NCI-H2227 (cell line): Measurements from ENCODE around the gene THEMIS.
"Not testable (repeated sequence)": the region's sequence is repeated elsewhere in the genome, so short reads cannot be mapped to it uniquely, and the experiment has no call there.

Experiments
- DNase-seq: peaks from one replicate; lab custom pipeline; 2025; ENCODE audit not compliant: unreplicated experiment; lab: John Stamatoyannopoulos, UW

Gene THEMIS

GRCh38 chr6:127807806-127808517, 92.9 kb downstream of the THEMIS start:
- no peak for DNase-seq

- DNase-seq, result no peak
These were observed 104.1 kb downstream of the THEMIS start for GRCh38 chr6:127796713-127797112.

- no peak for DNase-seq
These were observed 106.5 kb downstream of the THEMIS start for GRCh38 chr6:127794405-127794804.

DNA sequence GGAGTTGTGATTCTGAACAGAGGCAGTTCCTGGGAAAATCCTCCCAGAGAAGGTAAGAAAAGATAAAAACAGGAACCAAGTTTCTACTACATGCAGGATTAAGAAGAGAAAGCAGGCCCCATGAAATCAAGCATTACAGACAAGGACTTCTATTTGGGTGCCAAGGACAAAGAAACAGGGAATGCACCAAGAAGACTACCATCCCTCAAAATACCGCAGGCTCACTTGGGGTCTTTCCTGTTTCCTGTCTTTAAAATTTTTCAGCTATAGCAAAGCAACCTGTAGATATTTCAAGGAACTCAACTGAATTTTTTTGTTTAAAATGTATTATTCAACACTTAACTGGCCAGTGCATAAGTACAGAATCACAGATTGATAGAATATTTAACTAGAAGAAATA, 107.5 kb downstream of the THEMIS start:
- no peak for DNase-seq

DNA sequence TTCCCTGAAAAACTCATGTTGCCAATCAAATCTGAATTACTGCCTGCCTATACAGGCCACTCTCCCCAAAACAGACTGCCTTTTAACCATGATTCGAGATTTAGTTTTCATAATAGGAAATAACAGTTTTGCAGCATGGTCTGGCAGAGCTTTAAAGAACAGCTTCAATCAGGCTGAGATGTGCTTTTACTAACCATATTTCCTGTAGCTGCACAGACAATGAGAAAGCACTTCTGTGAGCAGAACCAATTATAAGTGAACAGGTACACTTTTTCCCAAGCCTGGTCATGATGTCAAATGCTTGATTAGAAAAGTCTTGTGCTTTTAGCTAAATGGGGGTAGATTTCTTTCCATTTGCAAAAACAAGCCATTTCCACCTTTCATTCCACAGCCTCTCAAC, 108.2 kb downstream of the THEMIS start:
- no peak for DNase-seq

DNA sequence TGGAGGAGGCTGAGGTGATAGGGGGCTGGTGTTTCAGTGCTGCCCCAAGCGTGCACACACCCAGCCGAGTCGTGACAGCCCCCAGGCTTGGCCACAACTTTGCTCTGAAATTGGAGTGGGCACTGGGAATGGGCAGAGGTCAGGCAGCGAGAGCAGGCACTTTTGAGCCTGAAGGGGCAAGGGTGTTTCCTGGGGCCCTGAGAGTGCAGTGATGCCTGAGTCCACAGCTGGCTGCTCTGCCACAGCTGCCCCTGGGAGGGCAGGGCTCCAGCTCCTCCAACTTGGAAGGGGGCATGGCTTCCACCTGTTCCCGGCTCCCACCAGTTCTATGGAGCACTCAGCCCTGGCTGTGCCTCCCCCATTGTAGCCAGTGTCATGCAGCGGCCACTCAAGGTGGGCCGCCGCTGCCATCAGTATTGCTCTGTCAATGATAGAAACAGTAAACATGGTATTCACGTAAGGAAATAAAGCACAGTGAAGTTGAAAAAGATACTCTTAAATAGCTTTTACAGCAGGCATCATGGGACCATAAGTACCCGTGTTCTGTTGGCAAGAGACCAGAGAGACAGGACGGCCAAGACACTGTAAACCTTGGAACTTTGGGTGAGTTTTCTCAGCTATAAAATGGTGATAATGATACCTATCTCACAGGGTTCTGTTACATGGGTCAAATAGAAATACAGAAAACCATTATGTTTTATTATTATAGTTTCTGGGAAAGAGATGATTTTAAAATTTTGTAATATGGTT, 108.9 kb downstream of the THEMIS start:
- no peak for DNase-seq

GRCh38 chr6:127790571-127790970, 110.3 kb downstream of the THEMIS start:
- no peak for DNase-seq

- no peak for DNase-seq
These were observed 114.7 kb downstream of the THEMIS start for GRCh38 chr6:127786109-127786508.

GRCh38 chr6:127784468-127784867, 116.4 kb downstream of the THEMIS start:
- DNase-seq, result no peak

DNA sequence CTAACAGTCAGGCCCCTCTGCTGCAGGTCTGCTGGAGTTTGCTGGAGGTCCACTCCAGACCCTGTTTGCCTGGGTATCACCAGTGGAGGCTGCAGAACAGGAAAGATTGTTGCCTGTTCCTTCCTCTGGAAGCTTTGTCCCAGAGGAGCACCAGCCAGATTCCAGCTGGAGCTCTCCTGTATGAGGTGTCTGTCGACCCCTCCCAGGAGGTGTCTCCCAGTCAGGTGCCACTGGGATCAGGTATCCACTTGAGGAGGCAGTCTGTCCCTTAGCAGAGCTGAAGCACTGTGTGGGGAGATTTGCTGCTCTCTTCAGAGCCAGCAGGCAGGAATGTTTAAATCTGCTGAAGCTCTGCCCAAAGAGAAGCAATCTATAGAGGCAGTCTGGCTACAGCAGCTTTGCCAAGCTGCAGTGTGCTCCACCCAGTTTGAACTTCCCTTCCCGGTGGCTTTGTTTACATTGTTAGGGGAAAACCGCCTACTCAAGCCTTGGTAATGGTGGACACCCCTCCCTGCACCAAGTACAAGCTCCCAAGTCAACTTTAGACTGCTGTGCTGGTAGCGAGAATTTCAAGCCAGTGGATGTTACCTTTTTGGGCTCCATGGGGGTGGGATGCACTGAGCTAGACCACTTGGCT, 119.1 kb downstream of the THEMIS start:
- not testable (repeated sequence) for DNase-seq

DNA sequence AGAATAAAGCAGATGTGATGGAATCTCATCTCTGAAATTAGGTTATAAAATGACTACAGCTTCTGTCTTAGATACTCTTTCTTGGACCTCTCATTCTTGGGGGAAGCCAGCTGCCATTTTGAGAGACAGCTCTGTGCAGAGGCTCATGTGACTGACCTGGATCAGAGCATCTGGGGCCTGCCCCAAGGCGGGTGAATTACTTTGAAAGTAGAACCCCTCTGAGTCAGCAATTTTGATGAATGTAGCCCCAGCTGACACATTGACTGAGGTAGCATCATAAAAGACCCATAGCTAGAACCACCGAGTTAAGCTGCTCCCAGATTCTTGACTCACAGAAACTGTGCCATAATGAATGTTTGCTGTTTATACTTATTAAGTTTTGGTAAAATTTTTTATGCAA, 124.5 kb downstream of the THEMIS start:
- DNase-seq, result no peak

- no peak for DNase-seq
These were observed 125.5 kb downstream of the THEMIS start for GRCh38 chr6:127775371-127775770.

DNA sequence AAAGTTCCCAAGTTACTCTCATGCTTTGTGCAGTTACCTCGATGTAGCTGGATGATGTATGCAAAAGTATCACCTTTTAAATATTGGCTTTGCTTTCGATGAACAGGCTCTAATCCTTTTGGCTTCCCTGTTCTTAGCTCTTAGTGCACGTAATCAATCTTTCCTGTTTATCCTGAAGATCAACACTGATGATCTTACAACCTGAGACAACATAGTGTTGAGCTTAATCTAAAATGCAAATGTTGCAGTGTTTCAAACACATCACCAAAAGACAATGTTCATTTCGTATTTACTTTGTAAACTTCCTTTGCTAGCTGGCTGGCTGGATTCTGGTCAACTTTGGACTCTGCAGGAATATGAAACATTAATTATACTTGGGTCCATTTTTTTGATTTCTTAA, 132.1 kb downstream of the THEMIS start:
- DNase-seq, result no peak

DNA sequence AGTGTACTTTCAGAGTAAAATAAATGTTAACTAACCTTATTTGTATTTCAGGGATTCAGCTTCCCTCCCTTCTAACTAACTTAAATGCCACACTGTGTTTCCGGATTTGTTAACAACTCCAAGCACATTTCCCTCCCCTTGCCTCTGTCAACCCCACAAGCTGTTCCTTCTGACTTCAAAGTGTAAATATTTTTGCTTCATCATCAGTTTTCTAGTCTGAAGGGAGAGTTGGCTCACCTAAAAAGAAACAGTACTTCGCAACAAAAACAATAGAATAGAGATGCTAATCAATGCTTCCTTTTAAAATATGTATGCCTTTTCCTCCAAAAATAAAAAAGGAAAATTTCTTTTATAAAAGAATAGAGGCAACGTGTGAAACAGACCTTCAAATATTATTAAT, 132.6 kb downstream of the THEMIS start:
- DNase-seq, result no peak

- no peak for DNase-seq
These were observed 134.9 kb downstream of the THEMIS start for GRCh38 chr6:127765949-127766348.

DNA sequence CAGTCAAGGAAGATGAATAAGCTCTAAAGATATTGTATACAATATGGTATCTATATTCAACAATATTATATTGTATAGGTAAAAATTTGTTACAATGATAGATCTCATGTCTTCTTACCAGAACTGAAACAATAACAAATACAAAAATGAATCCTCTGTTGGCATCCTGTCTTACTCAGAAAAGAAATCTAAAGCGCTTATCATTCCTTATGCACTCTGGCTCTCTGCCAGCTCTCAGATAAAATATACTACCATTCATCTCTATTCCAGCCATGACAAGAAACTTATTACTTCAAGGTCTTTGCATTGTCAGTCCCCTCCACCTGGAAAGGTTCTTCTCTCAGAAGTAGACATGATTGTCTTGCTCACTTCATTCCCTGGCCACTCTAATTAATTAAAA, 138.6 kb downstream of the THEMIS start:
- no peak for DNase-seq

DNA sequence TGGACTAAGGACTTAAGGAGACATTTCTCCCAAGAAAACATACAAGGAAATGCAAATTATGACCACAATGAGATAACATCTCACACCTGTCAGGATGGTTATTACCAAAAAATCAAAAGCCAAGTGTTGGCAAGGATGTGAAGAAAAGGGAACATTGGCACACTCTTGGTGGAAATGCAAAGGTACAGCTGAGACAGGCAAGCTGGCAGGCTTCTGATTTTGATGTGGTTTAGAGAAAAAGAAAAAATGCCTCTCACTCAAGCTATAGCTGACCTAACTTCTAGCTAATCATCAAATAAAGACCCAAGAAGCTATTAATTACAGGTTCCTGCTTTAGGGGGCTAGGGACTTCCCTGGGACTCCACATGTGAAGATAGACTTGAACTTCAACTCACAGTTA, 139.8 kb downstream of the THEMIS start:
- no peak for DNase-seq

- DNase-seq, result no peak
These were observed 151.8 kb downstream of the THEMIS start for GRCh38 chr6:127749095-127749494.

- DNase-seq, result no peak
These were observed 152.6 kb downstream of the THEMIS start for GRCh38 chr6:127748290-127748689.

GRCh38 chr6:127738423-127738822, 162.4 kb downstream of the THEMIS start:
- DNase-seq, result no peak

DNA sequence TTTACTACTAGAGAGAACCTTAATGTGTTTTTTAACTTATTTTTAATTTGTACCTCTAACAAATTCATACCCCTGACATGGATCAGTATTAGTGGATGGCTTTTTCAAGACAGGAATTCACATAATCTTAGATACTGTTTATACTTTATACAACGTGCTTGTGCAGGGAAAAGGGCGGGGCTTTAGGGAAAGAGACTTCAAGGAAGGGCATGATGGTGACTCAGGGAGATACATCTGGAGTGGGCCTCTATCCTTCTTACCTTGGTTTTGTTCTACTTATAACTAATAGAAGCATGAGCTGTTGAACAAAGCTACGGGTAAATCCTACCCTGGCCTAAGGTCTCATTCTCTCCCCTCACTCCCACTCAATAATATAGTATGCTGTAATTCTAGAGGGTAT, 163.1 kb downstream of the THEMIS start:
- no peak for DNase-seq

- peak; percentile 59 for DNase-seq
These were observed 163.8 kb downstream of the THEMIS start for GRCh38 chr6:127737009-127737486.
